ENCODE results near the gene GLIPR1L2.

Gene GLIPR1L2

GRCh38 chr12:75477137-75477536 is 86.2 kb downstream of the GLIPR1L2 start:
- no peak for DNase-seq

- peak in 1 of 51 donors; percentile 21 for DNase-seq
These were observed 87.4 kb downstream of the GLIPR1L2 start for GRCh38 chr12:75478116-75478794.

- DNase-seq, result no peak
These were observed 89.1 kb downstream of the GLIPR1L2 start for GRCh38 chr12:75479963-75480461.

- DNase-seq, result peak in 33 of 51 donors; percentile 1 to 71 (median 18)
These were observed 89.6 kb downstream of the GLIPR1L2 start, which contains the start of gene GLIPR1 for GRCh38 chr12:75480469-75480949. GLIPR1 (plus strand) TSS chr12:75480755; CDS start chr12:75480881, 126 bp downstream.

- DNase-seq, result no peak
These were observed 90.3 kb downstream of the GLIPR1L2 start for GRCh38 chr12:75481013-75481705.

- DNase-seq, result no peak
These were observed 90.9 kb downstream of the GLIPR1L2 start for GRCh38 chr12:75481774-75482173.
